ENCODE measurements around the gene TRAIP.

The TRAIP gene

DNA sequence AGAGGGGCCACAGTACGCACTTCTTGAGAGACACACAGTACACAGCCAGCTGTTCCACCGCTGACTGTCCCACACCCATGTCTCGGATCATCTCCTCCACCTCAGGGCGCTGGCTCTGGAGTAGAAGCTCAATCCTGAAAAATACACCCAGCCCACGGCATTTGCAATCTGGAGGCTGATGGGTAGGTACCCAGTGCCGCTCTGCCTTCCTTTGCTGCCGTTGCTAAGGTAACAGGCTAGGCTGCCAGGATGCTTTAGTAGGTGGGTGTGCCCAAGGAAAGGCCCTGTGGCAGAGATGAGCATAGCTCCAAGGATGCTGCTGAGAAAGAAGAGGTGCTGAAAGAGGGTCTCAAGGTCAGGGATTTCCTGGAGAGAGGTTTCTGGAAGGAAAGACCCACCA, 14.6 kb downstream of the TRAIP start:
- no peak for DNase-seq (ENCODE audit: extremely low spot score)
- TF ChIP-seq FOXK2 (IDR thresholded peaks at IDR 0.05) (no peak), NFRKB (IDR thresholded peaks at IDR 0.05) (no peak), FOXM1 (IDR thresholded peaks at IDR 0.05; ENCODE audit: borderline replicate concordance) (no peak), SUZ12 (IDR thresholded peaks at IDR 0.05) (no peak), HDGF (IDR thresholded peaks at IDR 0.05; ENCODE audit: borderline replicate concordance) (no peak), TARDBP (IDR thresholded peaks at IDR 0.05) (no peak), ARNT (IDR thresholded peaks at IDR 0.05) (no peak), L3MBTL2 (conservative IDR thresholded peaks at IDR 0.05) (no peak), FOXA1 (IDR thresholded peaks at IDR 0.05) (no peak), ZNF384 (IDR thresholded peaks at IDR 0.05) (no peak), LEF1 (IDR thresholded peaks at IDR 0.05; ENCODE audit: borderline replicate concordance) (no peak), ELF4 (IDR thresholded peaks at IDR 0.05) (no peak), CTBP1 (IDR thresholded peaks at IDR 0.05; ENCODE audit: borderline replicate concordance) (no peak), SP1 (IDR thresholded peaks at IDR 0.05) (no peak), BHLHE40 (IDR thresholded peaks at IDR 0.05; ENCODE audit: borderline replicate concordance) (no peak)
- TF ChIP-seq, protein P1, sequence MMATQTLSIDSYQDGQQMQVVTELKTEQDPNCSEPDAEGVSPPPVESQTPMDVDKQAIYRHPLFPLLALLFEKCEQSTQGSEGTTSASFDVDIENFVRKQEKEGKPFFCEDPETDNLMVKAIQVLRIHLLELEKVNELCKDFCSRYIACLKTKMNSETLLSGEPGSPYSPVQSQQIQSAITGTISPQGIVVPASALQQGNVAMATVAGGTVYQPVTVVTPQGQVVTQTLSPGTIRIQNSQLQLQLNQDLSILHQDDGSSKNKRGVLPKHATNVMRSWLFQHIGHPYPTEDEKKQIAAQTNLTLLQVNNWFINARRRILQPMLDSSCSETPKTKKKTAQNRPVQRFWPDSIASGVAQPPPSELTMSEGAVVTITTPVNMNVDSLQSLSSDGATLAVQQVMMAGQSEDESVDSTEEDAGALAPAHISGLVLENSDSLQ (IDR thresholded peaks at IDR 0.05) = no peak
- CTCF ChIA-PET = interaction anchor here (0.7 to 1.2 kb wide), 2 partner anchors 25 to 27 kb away, joined by 3 read pairs; no protein-coding TSS in a partner anchor
- POLR2A ChIA-PET = interaction anchor here (1.5 kb wide), 1 partner anchor 38 kb away, joined by 6 read pairs; the partner anchor contains the start of gene INKA1

DNA sequence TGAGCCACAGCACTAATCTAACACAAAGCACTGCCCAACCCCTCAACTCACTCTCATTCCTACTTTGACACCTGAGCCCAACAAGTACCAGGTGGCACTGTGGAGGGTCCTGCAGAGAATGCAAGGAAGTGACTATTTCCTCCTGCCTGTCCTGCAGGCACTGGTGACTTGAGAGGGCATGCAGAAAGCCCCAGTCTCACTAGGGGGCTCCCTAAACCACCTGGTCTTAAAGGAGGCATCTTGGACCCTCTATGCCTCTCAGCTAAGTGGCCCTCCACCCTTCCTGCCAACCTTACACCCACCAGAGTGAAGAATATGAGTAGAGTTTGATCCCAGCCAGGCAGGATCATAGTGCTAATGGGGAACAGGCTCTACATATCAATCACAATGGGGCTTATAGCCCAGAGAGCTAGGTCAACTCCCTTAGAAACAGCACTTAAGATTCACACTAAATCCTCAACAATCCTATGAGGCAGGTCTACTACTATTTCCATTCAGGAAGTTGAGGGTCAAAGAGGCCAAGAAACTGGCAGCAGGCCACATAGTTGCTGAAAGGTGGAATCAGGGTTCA, 15.2 kb downstream of the TRAIP start:
- CTCF ChIA-PET = interaction anchor here (0.7 to 1.2 kb wide), 2 partner anchors 25 to 28 kb away, joined by 3 read pairs; no protein-coding TSS in a partner anchor
- peak; percentile 31 for DNase-seq (ENCODE audit: extremely low spot score)
- no peak for TF ChIP-seq ZNF384 (IDR thresholded peaks at IDR 0.05)
- TF ChIP-seq SUZ12 (IDR thresholded peaks at IDR 0.05) = no peak
- no peak for TF ChIP-seq LEF1 (IDR thresholded peaks at IDR 0.05; ENCODE audit: borderline replicate concordance)
- no peak for TF ChIP-seq NFRKB (IDR thresholded peaks at IDR 0.05)
- no peak for TF ChIP-seq ELF4 (IDR thresholded peaks at IDR 0.05)
- TF ChIP-seq, protein P1 (IDR thresholded peaks at IDR 0.05) = no peak
- no peak for TF ChIP-seq HDGF (IDR thresholded peaks at IDR 0.05; ENCODE audit: borderline replicate concordance)
- TF ChIP-seq TARDBP (IDR thresholded peaks at IDR 0.05) = no peak
- TF ChIP-seq SP1 (IDR thresholded peaks at IDR 0.05) = no peak
- no peak for TF ChIP-seq BHLHE40 (IDR thresholded peaks at IDR 0.05; ENCODE audit: borderline replicate concordance)
- TF ChIP-seq FOXA1 (IDR thresholded peaks at IDR 0.05) = no peak
- no peak for TF ChIP-seq L3MBTL2 (conservative IDR thresholded peaks at IDR 0.05)
- TF ChIP-seq CTBP1 (IDR thresholded peaks at IDR 0.05; ENCODE audit: borderline replicate concordance) = no peak
- POLR2A ChIA-PET = interaction anchor here (1.5 kb wide), 1 partner anchor 38 kb away, joined by 6 read pairs; the partner anchor contains the start of gene INKA1

DNA sequence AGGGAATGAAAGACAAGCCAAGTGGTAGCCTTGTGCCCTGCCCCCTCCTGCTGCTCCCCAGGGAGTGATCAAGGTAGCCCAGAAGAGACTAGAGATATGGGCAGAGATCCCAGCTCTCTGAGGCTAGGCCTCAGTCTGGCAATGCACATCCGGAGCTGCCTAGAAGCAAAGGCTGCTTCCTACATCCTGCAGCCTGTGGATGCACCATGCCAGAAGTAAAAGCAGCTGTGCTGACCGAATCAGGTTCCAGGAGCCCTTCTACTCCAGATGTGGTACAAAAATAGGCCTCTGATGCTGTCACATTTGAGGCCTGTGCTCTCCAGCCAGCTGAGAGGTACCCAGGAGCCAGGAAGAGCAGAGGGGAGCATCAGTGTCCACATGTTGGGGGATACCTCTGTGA, 16.0 kb downstream of the TRAIP start:
- TF ChIP-seq L3MBTL2 (conservative IDR thresholded peaks at IDR 0.05) (no peak), FOXM1 (IDR thresholded peaks at IDR 0.05; ENCODE audit: borderline replicate concordance) (no peak), LEF1 (IDR thresholded peaks at IDR 0.05; ENCODE audit: borderline replicate concordance) (no peak)
- POLR2A ChIA-PET = no interaction called here
- no peak for DNase-seq (ENCODE audit: extremely low spot score)
- CTCF ChIA-PET = no interaction called here

DNA sequence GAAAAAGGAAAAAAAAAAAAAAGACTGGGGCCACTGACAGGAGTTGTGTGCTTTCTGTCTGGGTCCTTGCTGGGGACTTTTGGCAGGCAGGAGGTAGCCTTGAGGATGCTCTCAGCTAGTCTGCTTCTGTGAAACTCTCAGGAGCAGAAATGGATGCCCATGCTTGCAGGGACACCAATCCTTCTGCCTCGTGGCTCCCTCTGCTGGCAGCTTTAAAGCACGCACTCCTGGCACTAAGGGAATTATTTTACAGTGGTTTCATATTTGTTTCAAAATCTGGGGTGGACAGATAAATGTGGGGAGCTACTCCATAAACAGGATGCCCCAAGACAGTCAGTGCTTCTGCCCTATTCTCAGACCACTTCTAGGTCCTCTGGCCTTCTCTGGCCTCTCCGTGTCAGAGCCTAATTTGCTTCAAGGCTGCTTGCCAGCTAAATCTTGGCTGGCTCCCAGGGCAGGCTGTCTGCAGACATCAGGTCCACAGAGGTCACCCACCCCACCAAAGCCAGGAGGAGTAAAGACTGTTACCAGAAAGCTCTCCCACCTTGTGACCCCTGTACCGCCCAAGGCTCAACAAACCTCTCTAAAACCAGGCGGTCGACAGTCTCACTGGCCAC, 17.1 kb downstream of the TRAIP start:
- ChIA-PET POLR2A (interaction anchor here (1.6 to 1.9 kb wide), 2 partner anchors 36 to 53 kb away, joined by 5 to 7 read pairs; partner anchors contain the start of genes INKA1 and IP6K1), CTCF (interaction anchor here (0.6 to 2.2 kb wide), 18 partner anchors 8 to 279 kb away, joined by 3 to 18 read pairs (median 3); partner anchors contain the start of genes CDHR4, INKA1 and TRAIP)
- DNase-seq (ENCODE audit: extremely low spot score) = peak; percentile 79
- no peak for TF ChIP-seq FOXM1 (IDR thresholded peaks at IDR 0.05; ENCODE audit: borderline replicate concordance)
- TF ChIP-seq ZNF384 (IDR thresholded peaks at IDR 0.05) = no peak
- no peak for TF ChIP-seq LEF1 (IDR thresholded peaks at IDR 0.05; ENCODE audit: borderline replicate concordance)
- TF ChIP-seq NFRKB (IDR thresholded peaks at IDR 0.05) = no peak
- no peak for TF ChIP-seq SP1 (IDR thresholded peaks at IDR 0.05)
- no peak for TF ChIP-seq FOXA1 (IDR thresholded peaks at IDR 0.05)
- TF ChIP-seq, protein P1 (IDR thresholded peaks at IDR 0.05) = no peak
- no peak for TF ChIP-seq HDGF (IDR thresholded peaks at IDR 0.05; ENCODE audit: borderline replicate concordance)
- TF ChIP-seq L3MBTL2 (conservative IDR thresholded peaks at IDR 0.05) = no peak
- TF ChIP-seq ARNT (IDR thresholded peaks at IDR 0.05) = no peak
- TF ChIP-seq BHLHE40 (IDR thresholded peaks at IDR 0.05; ENCODE audit: borderline replicate concordance) = no peak
- TF ChIP-seq TARDBP (IDR thresholded peaks at IDR 0.05) = no peak
- TF ChIP-seq FOXK2 (IDR thresholded peaks at IDR 0.05) = no peak
- TF ChIP-seq CTBP1 (IDR thresholded peaks at IDR 0.05; ENCODE audit: borderline replicate concordance) = no peak
- TF ChIP-seq ELF4 (IDR thresholded peaks at IDR 0.05) = no peak

DNA sequence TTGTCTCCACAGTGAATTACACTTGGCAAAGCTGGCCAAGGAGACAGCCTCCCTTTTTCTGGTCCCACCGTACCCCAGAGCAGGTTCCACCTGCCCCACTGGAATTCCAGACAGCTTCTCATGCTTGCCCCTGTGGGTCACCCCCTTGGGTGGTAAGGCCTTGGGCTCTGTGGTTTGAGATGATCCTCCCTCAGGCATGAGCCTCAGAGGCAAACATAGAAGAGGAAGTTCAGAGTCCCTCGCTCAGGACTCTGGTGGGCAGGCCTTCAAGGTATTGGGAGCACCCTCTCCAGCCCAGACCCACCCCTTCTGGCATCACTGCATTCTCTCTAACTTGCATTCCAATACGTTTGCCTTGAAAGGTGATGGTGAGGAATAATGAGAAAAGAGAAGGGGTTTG, 25.0 kb downstream of the TRAIP start:
- TF ChIP-seq ZNF384 (IDR thresholded peaks at IDR 0.05) = no peak
- no peak for TF ChIP-seq ELF4 (IDR thresholded peaks at IDR 0.05)
- TF ChIP-seq FOXM1 (IDR thresholded peaks at IDR 0.05; ENCODE audit: borderline replicate concordance) = no peak
- TF ChIP-seq FOXK2 (IDR thresholded peaks at IDR 0.05) = no peak
- TF ChIP-seq SP1 (IDR thresholded peaks at IDR 0.05) = no peak
- no peak for TF ChIP-seq TARDBP (IDR thresholded peaks at IDR 0.05)
- no peak for TF ChIP-seq SUZ12 (IDR thresholded peaks at IDR 0.05)
- TF ChIP-seq CTBP1 (IDR thresholded peaks at IDR 0.05; ENCODE audit: borderline replicate concordance) = no peak
- POLR2A ChIA-PET = no interaction called here
- CTCF ChIA-PET = no interaction called here
- DNase-seq (ENCODE audit: extremely low spot score) = no peak
